Panc1 (cell line): ENCODE measurements around the gene SH3PXD2A. TPM values are rescaled to one million over a fixed set of nuclear protein-coding genes. Genes with fewer than 3 reads are reported as not detected.
A peak's percentile ranks its signal among the peaks of the same experiment; 100 is the strongest.

Experiments used
- ATAC-seq: fragments of 200-7000 bp; cut with Tn5 transposase; 2 replicates; pipeline ENCODE4 v1.9.1; 2020; ENCODE audit warnings: mild to moderate bottlenecking, moderate library complexity
- BruUV-seq: library from RNA; stranded (reverse); fragments of 400-500 nt; replicated peaks from 2 replicates; lab custom pipeline; 2021; lab: Mats Ljungman, UMichigan
- CTCF ChIA-PET: fragments of 300-600 bp; sonication (Branson Sonifier 250); formaldehyde crosslinking; loops from one replicate; lab custom pipeline; 2022; ENCODE audit warnings: antibody characterized with exemption; lab: Charles Lee
- POLR2A ChIA-PET: fragments of 300-600 bp; sonication (Branson Sonifier 250); formaldehyde crosslinking; loops from one replicate; lab custom pipeline; 2022; ENCODE audit warnings: antibody characterized with exemption; lab: Charles Lee
- DNase-seq: peaks from one replicate; pipeline ENCODE4 v3.0.0-alpha.2; 2010; ENCODE audit warnings: low read depth, low spot score
- H3K27ac ChIP-seq: 2 replicates; pipeline ENCODE4 v1.5.1; 2011; ENCODE audit warnings: mild to moderate bottlenecking, low read length, inconsistent platforms
- H3K27me3 ChIP-seq: fragments of 200-500 bp; sonication (Bioruptor generic); 2 replicates; pipeline ENCODE4 v1.6.0; 2014; ENCODE audit warnings: low read length, inconsistent platforms; ENCODE audit not compliant: control insufficient read depth, insufficient read depth
- H3K36me3 ChIP-seq: fragments of 200-500 bp; sonication (Bioruptor generic); 2 replicates; pipeline ENCODE4 v1.5.1; 2014; ENCODE audit warnings: inconsistent platforms, mild to moderate bottlenecking, low read length, moderate library complexity; ENCODE audit not compliant: control insufficient read depth, insufficient read depth
- H3K4me1 ChIP-seq: 2 replicates; pipeline ENCODE4 v1.5.1; 2011; ENCODE audit warnings: inconsistent platforms, mild to moderate bottlenecking, low read length, moderate library complexity; ENCODE audit not compliant: control insufficient read depth, insufficient read depth
- H3K4me3 ChIP-seq, 2 experiments: 2 replicates each; pipeline ENCODE4 v1.5.1; 2011 to 2012; ENCODE audit warnings: low read depth in 2 of 2, low read length in 2 of 2, mild to moderate bottlenecking in 2 of 2, inconsistent platforms in 1 of 2, moderate library complexity in 1 of 2
- H3K9me3 ChIP-seq: fragments of 200-500 bp; sonication (Bioruptor generic); 2 replicates; pipeline ENCODE4 v1.5.1; 2014; ENCODE audit warnings: low read depth, mild to moderate bottlenecking, inconsistent platforms, low read length, moderate library complexity; ENCODE audit not compliant: control insufficient read depth, insufficient read depth
- POLR2AphosphoS5 ChIP-seq: IDR thresholded peaks from 2 replicates; pipeline ENCODE4 v1.6.1; 2012; ENCODE audit warnings: mild to moderate bottlenecking, low read depth, low read length, moderate library complexity
- REST ChIP-seq, 2 experiments: IDR thresholded peaks; 2 replicates each; pipeline ENCODE4 v1.6.1; 2011 to 2012; ENCODE audit warnings: low read depth in 2 of 2, control low read depth in 1 of 2, low read length in 1 of 2, mild to moderate bottlenecking in 1 of 2, moderate library complexity in 1 of 2; ENCODE audit not compliant: insufficient read depth in 1 of 2
- SIN3A ChIP-seq: IDR thresholded peaks from 2 replicates; pipeline ENCODE4 v1.6.1; 2012; ENCODE audit warnings: low read depth, mild to moderate bottlenecking, low read length, moderate library complexity, borderline replicate concordance; ENCODE audit not compliant: insufficient read depth
- TCF7L2 ChIP-seq: IDR thresholded peaks from 2 replicates; pipeline ENCODE4 v1.6.1; 2011; ENCODE audit warnings: mild to moderate bottlenecking, low read depth, low read length, inconsistent platforms
- in situ Hi-C: cut with HindIII; loops from 2 replicates; pipeline ENCODE4 v1.10.0; 2016; ENCODE audit warnings: low sequenced_read_pairs, low pct_unique_long_range_greater_than_20kb
- intact Hi-C: fragments of 100-400 bp; cut with micrococcal nuclease; formaldehyde crosslinking; loops from one replicate; pipeline ENCODE4 v1.10.0; 2022; ENCODE audit not compliant: unreplicated experiment
- total RNA-seq: library from RNA; stranded (reverse); gene quantifications from one replicate; pipeline ENCODE4 v1.2.1, GENCODE V29; 2021; ENCODE audit not compliant: unreplicated experiment
- TF ChIP-seq, protein P1 (sequence below): fragments of 450-650 bp; IDR thresholded peaks from 2 replicates; pipeline ENCODE4 v1.5.1; 2017; ENCODE audit warnings: mild to moderate bottlenecking

The SH3PXD2A gene
- total RNA-seq, 1 experiment from 2014 or later: 5.7 TPM

GRCh38 chr10:103691723-103692435 lies 163.5 kb downstream of the SH3PXD2A start:
- Histone ChIP-seq H3K4me1 (peaks cover 7% of the 10 kb centered on the region), H3K9me3 (no peaks in the 10 kb centered on the region), H3K27me3 (no peaks in the 10 kb centered on the region), H3K36me3 (no peaks in the 10 kb centered on the region), H3K27ac (no peak overlapping the region), H3K4me3 (no peak overlapping the region)
- no peak for DNase-seq
- 0 out of 2 replicates have a peak, but pooled peaks have one; percentile 12 for ATAC-seq
- CTCF ChIA-PET: no interaction called here
- TF ChIP-seq, protein P1, sequence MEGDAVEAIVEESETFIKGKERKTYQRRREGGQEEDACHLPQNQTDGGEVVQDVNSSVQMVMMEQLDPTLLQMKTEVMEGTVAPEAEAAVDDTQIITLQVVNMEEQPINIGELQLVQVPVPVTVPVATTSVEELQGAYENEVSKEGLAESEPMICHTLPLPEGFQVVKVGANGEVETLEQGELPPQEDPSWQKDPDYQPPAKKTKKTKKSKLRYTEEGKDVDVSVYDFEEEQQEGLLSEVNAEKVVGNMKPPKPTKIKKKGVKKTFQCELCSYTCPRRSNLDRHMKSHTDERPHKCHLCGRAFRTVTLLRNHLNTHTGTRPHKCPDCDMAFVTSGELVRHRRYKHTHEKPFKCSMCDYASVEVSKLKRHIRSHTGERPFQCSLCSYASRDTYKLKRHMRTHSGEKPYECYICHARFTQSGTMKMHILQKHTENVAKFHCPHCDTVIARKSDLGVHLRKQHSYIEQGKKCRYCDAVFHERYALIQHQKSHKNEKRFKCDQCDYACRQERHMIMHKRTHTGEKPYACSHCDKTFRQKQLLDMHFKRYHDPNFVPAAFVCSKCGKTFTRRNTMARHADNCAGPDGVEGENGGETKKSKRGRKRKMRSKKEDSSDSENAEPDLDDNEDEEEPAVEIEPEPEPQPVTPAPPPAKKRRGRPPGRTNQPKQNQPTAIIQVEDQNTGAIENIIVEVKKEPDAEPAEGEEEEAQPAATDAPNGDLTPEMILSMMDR: no peak
- no peak for TF ChIP-seq POLR2AphosphoS5
- TF ChIP-seq TCF7L2: no peak
- no peak for TF ChIP-seq REST (IDR thresholded peaks at IDR 0.05; ENCODE audit: insufficient read depth in 1 of 2, low read depth in 2 of 2, low read length in 1 of 2)
- TF ChIP-seq SIN3A: no peak
- in situ Hi-C loops: no loop called here
- POLR2A ChIA-PET: no interaction called here
- no TSS peak for BruUV-seq
- intact Hi-C loops: no loop called here

GRCh38 chr10:103691267-103691666 lies 164.1 kb downstream of the SH3PXD2A start:
- TF ChIP-seq REST (IDR thresholded peaks at IDR 0.05; ENCODE audit: insufficient read depth in 1 of 2, low read depth in 2 of 2, low read length in 1 of 2): no peak
- no peak for TF ChIP-seq POLR2AphosphoS5
- TF ChIP-seq, protein P1: no peak
- no peak for TF ChIP-seq SIN3A
- TF ChIP-seq TCF7L2: no peak
- ChIA-PET POLR2A (no interaction called here), CTCF (interaction anchor here (1.0 kb wide), 1 partner anchor 98 kb away, joined by 3 read pairs; no protein-coding TSS in a partner anchor)
- Histone ChIP-seq H3K27ac (no peak overlapping the region), H3K36me3 (no peaks in the 10 kb centered on the region), H3K4me3 (no peak overlapping the region), H3K9me3 (no peaks in the 10 kb centered on the region), H3K27me3 (no peaks in the 10 kb centered on the region), H3K4me1 (peaks cover 2% of the 10 kb centered on the region)
- in situ Hi-C loops (no loop called here), intact Hi-C loops (no loop called here)
- no TSS peak for BruUV-seq
- DNase-seq (no peak), ATAC-seq (no peak)
